Frontal cortex (tissue), 4 donors: ENCODE measurements around the gene TPPP2. TPM values are rescaled to one million over a fixed set of nuclear protein-coding genes. Genes with fewer than 3 reads are reported as not detected.

Experiments
- DNase-seq, 2 donors: peaks; one replicate each; pipeline ENCODE4 v3.0.0; 2012; ENCODE audit warnings: low spot score in 2 of 2
- FAIRE-seq: peaks from 2 replicates; lab custom pipeline; 2012; peaks lifted over from hg19 to GRCh38; lab: Jason Lieb, UNC
- total RNA-seq: library from RNA; depleted of rRNA; stranded (reverse); fragments of >200 nt; gene quantifications from one replicate; pipeline ENCODE4 v1.2.3, GENCODE V29; 2014
- donor health status: control.
- donor health status: control.
- donor health status: control.

TPPP2 gene
- total RNA-seq, 1 donor from 2014 or later = not detected

DNA sequence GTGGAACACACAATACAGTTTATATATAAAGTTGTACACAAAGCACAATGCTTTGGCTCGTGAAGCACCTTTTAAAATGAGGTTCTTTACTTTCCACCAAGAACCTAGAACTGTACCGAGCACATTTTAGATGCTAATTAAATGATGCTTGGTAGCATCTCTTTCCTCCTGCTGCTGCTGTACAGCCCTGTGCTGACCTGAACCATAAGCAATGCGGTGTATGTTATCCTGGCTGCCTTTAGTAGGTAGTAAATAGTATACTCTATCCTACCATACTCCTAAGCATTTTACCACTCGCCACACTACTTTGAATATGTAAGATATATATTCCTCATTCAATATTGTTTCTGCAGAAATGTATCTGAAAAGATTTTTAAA, 24.7 kb downstream of the TPPP2 start:
- FAIRE-seq (no peak), DNase-seq (no peak)

DNA sequence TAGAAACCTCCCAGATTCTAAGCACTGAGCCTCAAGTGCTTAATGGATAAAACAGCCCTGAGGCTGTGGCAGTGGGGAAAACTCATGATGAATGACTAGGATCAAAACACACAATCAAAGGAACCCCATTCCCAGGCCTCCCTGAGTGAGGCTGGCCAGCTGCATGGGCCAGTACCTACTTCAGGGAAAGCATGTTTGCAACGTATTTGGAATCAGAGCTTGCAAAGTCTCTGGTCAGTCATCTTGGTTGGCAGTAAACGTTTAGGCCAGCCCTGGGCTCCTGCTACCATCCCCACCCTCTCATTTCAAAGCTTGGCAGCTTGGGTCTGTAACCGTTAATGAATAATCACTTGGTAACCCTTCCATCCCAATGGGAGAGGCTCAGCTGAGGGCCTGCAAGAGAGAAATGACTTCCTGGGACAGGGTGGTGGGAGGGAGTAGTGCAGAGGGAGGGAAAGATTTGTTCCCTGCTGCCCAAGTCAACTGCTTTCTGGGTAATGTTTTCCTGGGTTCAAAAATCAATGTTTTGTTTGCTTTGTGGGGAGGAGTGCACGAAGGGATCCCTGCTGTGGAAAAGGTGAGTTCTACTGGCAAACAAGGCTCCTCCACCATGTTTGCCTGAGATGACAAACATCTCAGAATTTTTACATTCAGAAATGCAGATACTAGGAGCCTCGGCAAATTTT, 25.6 kb downstream of the TPPP2 start:
- FAIRE-seq = no peak
- DNase-seq = no peak

DNA sequence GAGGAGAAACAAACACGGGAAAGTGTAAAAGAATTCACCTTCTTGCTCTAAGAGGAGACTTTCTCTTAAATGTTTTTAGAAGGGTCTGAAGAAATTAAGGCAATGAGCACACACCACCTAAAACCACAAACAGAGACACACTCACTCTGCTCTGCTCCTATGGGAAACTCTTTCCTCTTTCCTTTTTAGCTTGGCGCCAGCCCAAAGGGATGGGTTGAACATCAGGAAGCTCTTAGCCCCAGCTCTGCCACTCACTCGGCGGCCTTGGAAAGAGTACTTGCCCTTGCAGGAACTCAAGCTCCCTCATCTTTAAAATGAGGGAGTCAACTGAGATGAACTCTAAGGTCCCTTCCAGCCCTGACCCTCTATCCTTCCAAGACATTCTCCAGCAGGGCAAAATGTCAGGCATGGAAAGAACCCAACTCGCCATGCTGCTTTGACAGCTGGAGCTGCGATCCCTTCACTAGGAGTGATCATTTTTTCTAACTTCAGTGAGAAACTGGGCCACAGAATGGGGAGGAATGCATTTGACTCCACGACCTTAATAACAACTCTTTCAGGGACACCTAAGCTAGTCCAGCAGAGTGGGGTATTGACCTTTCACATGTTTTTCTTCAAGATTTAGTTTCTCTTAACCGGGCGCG, 26.6 kb downstream of the TPPP2 start:
- DNase-seq (no peak), FAIRE-seq (no peak)

DNA sequence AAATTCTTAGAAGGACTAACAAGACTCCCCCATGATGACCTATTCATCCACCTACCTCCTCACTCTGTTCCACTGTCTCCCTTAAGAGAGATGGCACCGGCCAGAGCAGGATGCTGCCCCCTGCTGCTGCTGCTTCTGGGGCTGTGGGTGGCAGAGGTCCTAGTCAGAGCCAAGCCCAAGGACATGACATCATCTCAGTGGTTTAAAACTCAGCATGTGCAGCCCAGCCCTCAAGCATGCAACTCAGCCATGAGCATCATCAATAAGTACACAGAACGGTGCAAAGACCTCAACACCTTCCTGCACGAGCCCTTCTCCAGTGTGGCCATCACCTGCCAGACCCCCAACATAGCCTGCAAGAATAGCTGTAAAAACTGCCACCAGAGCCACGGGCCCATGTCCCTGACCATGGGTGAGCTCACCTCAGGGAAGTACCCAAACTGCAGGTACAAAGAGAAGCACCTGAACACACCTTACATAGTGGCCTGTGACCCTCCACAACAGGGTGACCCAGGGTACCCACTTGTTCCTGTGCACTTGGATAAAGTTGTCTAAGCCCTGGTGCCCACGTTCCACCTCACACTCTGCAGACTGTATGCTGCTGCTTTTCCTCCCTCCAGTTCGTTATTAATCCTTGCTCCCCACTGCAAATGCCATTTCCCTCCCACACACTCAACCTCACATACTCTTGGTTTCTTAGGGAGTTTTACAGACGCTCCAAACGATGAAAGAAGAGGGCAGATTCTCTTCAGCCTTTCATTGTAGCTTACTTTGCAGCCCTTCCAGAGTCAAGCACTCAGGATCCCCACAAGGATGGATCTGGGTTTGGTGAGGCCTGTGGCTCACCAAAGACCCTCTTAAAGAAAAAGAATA, 28.0 kb downstream of the TPPP2 start, which contains the start of gene RNASE8:
RNASE8 (plus strand) TSS at position 20 of the 873 bp plus-strand sequence; CDS start at position 91, 71 bp downstream.
- DNase-seq (no peak), FAIRE-seq (no peak)

DNA sequence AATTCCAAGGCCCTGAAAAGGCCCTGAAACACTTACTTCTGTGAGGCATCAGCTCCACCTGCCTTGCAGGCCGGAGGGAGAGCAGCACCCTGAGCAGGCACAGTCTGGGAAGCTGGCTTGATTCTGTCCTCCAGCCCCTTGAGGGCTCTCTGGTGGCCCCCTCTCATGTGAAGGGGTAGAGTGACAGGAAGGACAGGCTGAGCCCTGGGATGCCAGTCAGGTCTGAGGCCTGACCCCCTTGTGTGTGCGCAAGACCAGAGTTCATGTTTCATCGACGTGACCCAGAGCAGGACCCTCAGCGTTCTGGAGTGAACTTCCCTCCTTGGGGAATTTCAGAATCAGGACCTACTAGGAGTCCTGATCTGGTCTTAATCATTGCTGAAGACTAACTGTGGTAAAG, 28.9 kb downstream of the TPPP2 start:
- FAIRE-seq = no peak

DNA sequence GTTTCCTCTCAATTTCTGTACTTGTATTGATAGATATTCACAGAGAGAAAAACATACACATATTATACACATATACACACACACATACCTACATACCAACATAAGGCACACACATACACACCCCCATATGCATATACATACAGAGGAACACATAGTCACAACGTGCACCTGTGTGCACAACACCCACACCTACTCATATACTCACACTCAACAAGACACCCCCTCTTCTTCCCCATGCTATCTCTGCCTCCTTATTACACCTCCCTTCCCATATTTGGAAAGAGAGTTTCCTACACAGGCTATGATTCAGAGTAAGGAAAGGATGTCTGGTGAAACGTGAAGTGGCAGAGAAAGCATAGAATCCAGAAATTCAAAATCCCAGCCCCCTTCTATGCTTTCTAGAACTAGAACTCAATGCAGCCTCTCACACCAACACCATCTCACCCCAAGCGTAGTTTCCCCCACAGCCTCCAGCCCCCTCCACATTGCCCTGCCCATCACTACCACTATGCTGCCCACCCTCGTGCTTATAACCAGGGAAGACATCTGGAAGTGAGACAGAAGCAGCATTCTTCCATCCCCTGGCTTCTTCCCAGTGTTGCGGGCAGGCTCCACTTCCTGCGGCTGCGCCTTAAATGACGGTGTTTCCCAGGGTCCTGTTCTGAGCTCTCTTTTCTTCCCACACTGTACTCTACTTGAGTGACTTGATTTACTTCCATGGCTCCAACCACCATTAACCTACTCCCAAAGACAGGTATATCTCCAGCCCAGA, 30.0 kb downstream of the TPPP2 start:
- FAIRE-seq = no peak
- no peak for DNase-seq

More for the DNA sequence above, 28.9 kb downstream of the TPPP2 start:
- no peak for DNase-seq

DNA sequence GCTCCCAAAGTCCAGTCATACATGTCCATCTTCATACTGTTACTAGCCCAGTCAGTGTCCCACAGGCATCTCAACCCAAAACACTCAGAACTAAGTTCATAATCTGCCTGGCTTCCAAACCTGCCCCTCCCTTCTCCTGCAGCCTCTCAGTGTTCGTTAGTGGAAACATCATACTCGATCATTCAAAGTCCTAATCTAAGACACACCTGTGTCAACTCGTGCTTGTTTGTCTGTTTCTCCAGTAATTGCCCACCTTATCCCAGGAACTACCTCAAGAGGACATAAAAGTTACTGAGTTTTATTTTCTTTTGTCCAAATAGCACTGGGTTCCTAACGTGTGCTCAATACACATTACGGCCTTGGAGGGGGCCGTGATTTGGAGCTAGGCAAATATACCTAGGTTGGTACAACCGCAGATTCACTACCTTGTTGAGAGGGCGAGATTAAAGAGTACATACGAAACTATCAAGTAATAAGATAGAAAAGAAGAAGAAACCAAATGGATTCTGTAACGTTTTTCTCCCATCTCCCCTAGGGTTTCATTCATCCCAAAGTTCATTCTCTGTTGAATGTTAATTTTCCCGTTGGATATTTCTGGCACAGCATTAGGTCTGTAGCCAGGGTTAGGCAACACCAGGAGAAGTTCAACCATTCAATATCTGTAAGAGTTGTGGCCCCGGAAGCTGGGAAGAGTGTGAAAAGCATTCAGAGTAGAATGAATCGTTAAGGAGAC, 30.8 kb downstream of the TPPP2 start:
- DNase-seq (no peak), FAIRE-seq (no peak)

DNA sequence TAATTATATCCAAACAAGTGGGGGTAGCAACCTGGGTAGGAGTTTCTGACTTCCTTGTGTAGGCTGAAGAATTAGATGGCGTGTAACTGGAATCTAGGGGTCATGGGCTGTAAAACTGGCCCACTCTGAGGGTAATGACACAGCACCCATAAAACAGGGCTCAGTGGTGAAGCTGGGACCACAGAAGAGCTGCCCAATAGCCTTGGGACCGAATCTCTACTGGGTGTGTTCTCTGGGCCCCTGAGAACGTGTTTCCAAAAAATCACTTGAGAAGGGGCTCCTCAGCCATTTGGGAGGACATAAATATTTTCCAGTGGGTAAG, 31.3 kb downstream of the TPPP2 start:
- DNase-seq (no peak), FAIRE-seq (no peak)

DNA sequence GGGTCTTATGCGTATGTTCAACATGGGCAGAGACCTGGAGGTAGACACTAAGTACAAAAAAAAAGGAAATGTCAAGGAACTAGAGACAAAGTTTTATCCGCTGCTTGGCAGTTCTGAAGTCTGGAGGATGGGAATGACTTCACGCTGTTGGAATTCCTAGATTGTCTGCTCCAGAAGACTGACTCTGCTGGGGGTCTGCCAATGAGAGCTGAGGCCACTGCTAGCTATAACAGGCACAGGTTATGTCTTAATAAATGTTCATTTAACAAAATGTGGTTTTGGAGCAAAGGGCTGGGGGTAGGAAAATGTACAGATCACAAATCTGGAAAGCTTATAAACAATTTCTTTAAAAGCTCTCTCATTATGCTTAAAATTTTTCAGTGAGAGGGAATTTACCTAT, 33.5 kb downstream of the TPPP2 start:
- FAIRE-seq (no peak), DNase-seq (no peak)

DNA sequence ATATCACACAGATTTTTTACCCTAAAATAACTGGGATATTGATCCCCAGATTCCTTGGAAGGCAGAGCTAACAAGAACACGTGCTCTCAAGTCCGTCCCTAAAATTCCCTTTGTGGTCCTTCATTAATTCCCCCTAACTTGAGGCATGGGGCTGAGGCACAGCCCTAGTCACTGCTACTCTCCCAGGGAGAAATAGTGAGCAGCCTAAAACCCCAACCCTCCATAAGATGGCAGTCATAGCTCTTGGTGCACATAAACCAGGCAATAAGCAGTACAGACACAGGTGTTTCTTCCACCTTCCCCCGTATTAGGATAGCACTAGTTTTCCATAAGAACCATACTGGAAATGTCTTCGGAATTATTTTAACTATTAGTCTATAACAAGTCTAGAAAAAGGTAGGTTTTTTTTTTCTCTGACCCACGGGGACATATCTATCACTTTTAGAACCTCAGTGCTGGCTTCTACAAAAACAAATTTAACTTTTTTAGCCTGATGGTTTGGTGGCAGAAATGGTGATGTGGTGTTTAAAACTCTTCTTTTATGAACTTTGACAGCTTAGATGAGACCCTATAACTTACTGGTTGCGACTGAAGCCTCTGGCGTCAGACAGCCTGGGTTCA, 37.0 kb downstream of the TPPP2 start:
- DNase-seq (peak in 1 of 2 donors; percentile 19), FAIRE-seq (no peak)

DNA sequence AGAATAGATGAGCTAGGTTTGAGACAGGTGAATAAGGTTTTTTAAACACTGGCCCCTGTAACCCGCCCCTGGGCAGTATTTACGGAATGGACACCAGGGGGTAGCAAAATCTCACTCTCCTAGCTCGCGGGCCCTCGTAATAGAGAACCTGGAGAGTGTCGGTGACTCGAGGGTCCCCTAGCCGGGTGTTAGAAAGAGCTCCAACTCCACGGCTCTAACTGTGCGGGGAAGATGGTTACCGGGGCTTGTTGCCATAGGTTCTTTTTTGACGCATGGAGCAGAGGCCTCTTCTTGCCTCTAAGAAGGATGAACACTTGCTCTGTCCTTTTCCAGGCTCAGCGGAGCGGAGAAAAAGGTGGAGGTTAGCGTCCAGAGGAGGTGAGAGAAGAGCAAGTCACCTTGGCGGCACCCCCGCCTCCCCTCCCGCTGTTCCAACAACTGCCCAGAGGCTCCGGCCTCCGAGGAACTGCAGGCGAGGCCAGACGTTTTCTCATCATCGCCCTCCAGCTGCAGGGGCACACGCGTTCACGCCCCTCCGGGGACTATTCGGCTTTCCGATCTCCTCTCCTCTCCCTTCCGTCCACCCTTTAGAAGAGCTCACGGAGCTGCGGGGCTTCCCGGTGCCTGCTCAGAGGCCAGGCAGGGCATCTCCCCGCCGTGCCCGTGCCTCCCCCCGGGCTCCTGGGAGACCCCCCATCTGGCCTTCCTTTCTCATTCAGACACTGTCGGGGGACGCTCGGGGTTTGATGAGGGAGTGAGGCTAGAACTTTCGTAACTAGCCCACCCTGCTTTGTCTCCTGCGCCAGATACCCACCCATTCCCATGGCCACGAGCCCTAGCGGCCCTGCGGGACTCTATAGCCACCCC, 38.7 kb downstream of the TPPP2 start:
- FAIRE-seq (no peak), DNase-seq (peak; percentile 20 to 64)

DNA sequence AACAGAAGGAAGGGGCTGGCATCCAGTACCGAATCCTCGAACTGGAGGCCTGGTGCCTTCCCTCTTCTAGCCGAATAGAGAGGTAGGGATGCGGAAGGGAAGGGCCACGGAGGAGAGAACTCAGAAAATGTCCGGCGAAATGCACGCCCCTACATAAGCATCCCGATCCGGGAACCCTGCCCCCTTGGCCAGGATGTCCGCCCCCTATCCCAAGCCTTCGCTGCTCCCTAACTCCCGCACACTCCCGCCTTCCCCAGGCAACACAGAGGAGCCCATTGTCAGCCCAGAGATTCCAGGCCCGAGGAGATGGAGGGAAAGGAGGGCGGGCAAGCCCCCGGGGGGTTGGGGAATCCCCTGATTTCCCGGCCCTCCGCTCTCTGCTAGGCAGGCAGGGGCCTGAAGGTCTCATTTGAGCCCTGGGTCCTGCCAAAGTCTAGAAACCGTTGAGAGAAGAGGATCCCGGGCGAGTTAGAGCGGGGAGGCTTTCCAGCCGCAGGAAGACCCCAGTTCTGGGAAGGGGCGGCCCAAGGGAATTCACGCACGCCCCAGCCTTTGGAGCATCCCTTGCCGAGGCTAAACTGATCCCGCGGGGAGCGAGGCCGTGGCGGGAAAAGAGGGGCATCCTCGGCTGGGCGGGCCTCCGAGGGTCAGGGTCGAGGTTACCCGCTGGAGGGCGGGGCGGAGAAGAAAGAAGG, 39.5 kb downstream of the TPPP2 start:
- FAIRE-seq = no peak
- DNase-seq = peak; percentile 70 to 78

DNA sequence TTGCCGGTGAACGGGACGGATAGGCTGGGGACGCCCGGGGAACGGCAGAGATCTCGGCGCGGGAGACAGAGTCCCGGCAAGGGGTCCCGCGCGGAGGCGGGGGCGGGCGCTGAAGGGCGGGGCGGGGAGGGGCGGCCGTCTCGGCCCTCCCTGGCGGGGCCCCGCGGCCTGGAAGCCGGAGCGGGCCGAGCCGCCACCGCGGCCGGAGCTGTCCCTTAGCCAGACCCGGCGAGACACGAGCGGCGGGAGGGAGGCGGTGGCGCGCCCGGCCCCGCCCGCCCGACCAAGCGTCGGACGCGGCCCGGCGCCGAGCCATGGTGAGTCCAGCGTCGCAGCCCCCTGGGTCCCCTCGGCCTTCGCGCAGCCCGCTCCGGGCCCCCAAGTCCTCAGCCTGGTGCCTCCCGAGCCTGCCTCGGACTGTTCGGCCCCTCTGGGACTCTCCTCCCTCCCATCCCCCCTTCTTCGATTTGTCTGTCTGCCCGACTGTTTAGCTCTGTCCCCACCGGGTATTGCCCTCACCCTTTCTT, 40.1 kb downstream of the TPPP2 start, which contains the start of gene ARHGEF40:
ARHGEF40 (plus strand) TSS at position 222 of the 527 bp plus-strand sequence; CDS start at position 315, 93 bp downstream.
- FAIRE-seq = no peak
- peak; percentile 84 to 91 for DNase-seq

DNA sequence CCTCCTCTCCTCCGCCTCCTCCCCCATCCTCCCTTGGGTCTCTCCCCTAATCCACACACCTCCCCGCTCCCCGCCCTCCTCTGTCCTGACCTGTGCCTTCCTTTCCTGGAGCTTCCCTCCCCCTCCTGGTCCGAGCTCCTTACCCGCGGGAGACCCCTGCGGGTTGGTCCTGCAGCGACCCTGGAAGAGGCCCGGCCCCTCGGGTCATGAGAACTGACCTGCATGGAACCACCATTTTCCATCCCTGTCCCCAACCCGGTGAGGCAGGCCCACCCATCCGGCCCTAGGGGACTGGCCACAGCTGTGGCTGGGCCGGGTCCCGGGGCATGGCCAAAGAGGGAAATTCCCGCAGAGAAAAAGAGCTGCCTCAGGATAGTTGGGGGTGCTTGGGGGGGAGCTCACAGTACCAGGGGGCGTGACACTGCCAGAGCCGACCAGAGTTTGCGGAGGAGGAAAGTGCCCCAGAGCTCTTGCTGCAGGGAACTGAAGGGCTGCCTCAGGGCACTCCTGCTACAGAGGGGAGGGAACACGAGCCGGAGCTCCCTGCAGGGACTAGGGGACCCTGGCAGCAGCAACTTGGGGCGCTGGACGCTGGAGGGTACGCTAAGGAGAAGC, 40.7 kb downstream of the TPPP2 start:
- peak; percentile 42 to 65 for DNase-seq
- no peak for FAIRE-seq

DNA sequence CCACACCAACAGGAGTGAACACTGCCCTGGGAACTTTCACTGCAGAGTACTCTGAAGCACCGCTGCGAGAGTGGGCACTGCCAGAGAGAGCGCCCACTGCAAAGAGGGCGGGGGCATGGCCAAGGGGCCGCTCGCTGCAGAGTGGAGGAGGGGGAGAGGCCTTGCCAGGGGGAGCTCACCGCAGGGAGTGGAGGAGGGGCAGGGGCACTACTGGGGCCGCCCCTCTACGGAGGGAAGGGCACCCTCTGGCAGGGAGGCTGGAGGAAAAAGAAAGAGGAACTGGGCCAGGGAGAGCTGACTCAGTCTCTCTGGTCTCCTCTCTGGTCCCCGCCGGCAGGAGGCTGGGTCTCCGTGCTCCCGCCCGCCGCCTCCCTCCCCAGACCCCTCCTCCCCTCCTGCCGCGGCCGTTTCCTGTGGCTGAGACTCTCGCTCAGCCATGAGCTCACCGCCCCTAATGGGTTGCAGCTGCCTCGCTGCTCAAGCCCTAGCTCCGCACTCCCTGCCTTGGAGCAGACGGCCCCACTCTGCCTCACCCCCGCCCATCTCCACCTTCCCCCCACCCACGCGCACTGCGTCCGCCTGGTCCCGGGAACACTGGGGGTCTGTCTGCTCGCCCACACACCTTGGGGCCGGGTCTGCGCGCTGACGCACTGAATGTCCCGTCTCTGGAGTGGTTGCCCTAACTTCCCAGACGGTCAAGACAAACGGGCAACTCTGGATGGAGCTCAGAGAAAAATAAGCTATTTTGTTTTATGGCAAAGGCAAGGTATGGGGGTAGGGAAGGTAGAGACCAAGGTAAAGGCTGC, 41.4 kb downstream of the TPPP2 start:
- DNase-seq (peak; percentile 81 to 84), FAIRE-seq (no peak)

DNA sequence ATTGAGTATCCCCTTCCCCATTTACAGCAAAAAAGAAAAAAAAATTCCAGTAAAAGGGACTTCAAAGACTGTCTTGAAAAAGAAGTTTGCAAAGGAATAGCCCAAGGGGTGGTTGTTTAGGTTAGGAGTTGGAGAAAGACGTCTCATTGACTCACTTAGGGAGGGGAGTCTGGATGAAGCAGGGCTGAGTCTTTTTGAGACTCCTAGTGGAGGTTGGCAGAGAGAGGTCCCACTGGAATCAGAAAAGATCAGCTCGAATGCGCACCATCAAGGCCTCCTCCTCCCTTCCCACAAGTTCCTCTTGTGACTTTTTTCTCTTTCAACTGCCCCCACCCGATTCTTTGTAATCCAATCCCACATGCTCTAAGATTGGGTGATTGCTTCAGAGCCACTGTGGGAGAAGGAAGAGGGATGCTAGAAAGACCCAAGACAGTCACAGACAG, 42.0 kb downstream of the TPPP2 start:
- DNase-seq (peak; percentile 41 to 42), FAIRE-seq (no peak)
